ENCODE measurements around the gene AURKAIP1. TPM values are rescaled to one million over a fixed set of nuclear protein-coding genes. Genes with fewer than 3 reads are reported as not detected.

AURKAIP1 gene
- total and polyA plus RNA-seq, 9 of the 15 experiments (the other 6 are each of a cell fraction or from before 2014, with no cell fraction given) = 7.8 to 478 (median 92.0) TPM

- TF ChIP-seq JUND (IDR thresholded peaks at IDR 0.05; ENCODE audit: borderline replicate concordance, low read depth, low read length) (no peak), JUND (tag; IDR thresholded peaks at IDR 0.05; ENCODE audit: borderline replicate concordance, low read depth, low read length) (peak; percentile 27; the same call in 1 of the 3 replicates), ZNF24 (IDR thresholded peaks at IDR 0.05) (no peak), CHD2 (IDR thresholded peaks at IDR 0.05; ENCODE audit: low read depth, low read length) (no peak), BCLAF1 (IDR thresholded peaks at IDR 0.05; ENCODE audit: borderline replicate concordance in 1 of 2, control insufficient read depth in 1 of 2, low read depth in 2 of 2, low read length in 1 of 2) (no peak), ZBTB9 (CRISPR knock-in tag; IDR thresholded peaks at IDR 0.05) (0 out of 2 replicates have a peak, but pooled peaks have one; percentile 34), ZNF408 (CRISPR knock-in tag; IDR thresholded peaks at IDR 0.05; ENCODE audit: low read depth) (no peak), RBFOX2 (IDR thresholded peaks at IDR 0.05; ENCODE audit: low read depth, low read length) (peak; percentile 42; the same call in 1 of the 2 replicates), HNRNPLL (IDR thresholded peaks at IDR 0.05; ENCODE audit: low read depth, low read length, poor library complexity, severe bottlenecking) (no peak), LEF1 (IDR thresholded peaks at IDR 0.05) (no peak), DDX20 (tag; IDR thresholded peaks at IDR 0.05; ENCODE audit: low read depth) (peak; percentile 89), NEUROD1 (IDR thresholded peaks at IDR 0.05; ENCODE audit: borderline replicate concordance, low read depth, low read length, partially characterized antibody) (no peak), GATAD2A (IDR thresholded peaks at IDR 0.05) (0 out of 2 replicates have a peak, but pooled peaks have one; percentile 43), ETS2 (tag; IDR thresholded peaks at IDR 0.05; ENCODE audit: borderline replicate concordance, poor library complexity, severe bottlenecking) (no peak), ZNF609 (CRISPR knock-in tag; IDR thresholded peaks at IDR 0.05; ENCODE audit: borderline replicate concordance) (no peak), MXI1 (IDR thresholded peaks at IDR 0.05; ENCODE audit: low read depth, low read length) (peak; percentile 73), RFX5 (IDR thresholded peaks at IDR 0.05; ENCODE audit: low read depth, low read length) (no peak), IRF2 (CRISPR knock-in tag; IDR thresholded peaks at IDR 0.05) (no peak)
Observed at GRCh38 chr1:1422465-1423244, 47.6 kb upstream of the AURKAIP1 start (continued).

Data from K562 (cell line).